Tibial nerve (tissue), 4 donors: ENCODE data around the gene CCDC57.

ENCODE experiments used
- CTCF ChIP-seq, 5 experiments: fragments of 200-600 bp in 3 of 5; fragments of 450-650 bp in 2 of 5; sonication (generic) in 3 of 5; IDR thresholded peaks; one replicate each; pipeline ENCODE4 v1.5.1; 2016 to 2019; ENCODE audit warnings: antibody characterized with exemption in 5 of 5, mild to moderate bottlenecking in 3 of 5, moderate library complexity in 2 of 5
- EP300 ChIP-seq, 2 donors: sonication (generic); formaldehyde crosslinking; IDR thresholded peaks; one replicate each; pipeline ENCODE4 v1.6.1; 2017; ENCODE audit warnings: antibody characterized with exemption in 2 of 2, mild to moderate bottlenecking in 1 of 2
- POLR2A ChIP-seq, 2 donors: fragments of 450-650 bp; IDR thresholded peaks; one replicate each; pipeline ENCODE4 v1.6.1; 2017; ENCODE audit warnings: antibody characterized with exemption in 2 of 2, mild to moderate bottlenecking in 2 of 2, moderate library complexity in 2 of 2

GRCh38 chr17:82173351-82174041, 39.1 kb downstream of the CCDC57 start:
- TF ChIP-seq CTCF (IDR thresholded peaks at IDR 0.05) (no peak), POLR2A (IDR thresholded peaks at IDR 0.05) (no peak), EP300 (IDR thresholded peaks at IDR 0.05) (no peak)
